Measurements from ENCODE around the gene EFCAB8.
"Not testable (repeated sequence)": the region's sequence is repeated elsewhere in the genome, so short reads cannot be mapped to it uniquely, and the experiment has no call there.

The EFCAB8 gene

DNA sequence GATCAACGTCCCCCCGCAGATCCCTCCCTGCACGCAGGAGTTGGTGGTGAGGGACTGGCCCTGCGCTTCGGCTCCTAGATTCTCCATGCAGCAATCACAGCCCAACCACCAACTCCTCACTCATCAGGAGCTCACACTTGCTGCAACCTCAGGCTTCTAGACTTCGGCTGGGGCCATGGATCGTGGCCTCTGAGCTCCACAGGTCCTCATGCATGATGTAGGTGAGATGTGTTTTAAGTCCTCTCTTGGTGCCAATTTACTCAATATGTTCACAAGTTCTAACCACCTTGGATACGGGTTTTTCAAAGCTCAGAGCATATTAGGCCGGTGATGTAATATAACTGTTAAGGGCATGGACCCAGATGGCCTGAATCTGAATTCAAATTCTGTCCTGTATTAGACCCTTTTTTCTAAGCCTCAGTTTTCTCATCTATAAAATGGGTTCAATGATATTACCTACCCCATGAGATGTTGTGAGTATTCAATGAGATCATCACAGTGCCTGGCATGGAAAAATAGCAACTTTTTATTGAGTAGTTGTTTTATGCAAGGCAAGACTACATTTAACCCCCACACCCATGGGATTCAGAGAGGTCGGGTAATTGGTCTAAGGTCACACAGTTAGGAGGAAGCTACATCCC is 114.5 kb downstream of the EFCAB8 start:
- DNase-seq, result no peak

DNA sequence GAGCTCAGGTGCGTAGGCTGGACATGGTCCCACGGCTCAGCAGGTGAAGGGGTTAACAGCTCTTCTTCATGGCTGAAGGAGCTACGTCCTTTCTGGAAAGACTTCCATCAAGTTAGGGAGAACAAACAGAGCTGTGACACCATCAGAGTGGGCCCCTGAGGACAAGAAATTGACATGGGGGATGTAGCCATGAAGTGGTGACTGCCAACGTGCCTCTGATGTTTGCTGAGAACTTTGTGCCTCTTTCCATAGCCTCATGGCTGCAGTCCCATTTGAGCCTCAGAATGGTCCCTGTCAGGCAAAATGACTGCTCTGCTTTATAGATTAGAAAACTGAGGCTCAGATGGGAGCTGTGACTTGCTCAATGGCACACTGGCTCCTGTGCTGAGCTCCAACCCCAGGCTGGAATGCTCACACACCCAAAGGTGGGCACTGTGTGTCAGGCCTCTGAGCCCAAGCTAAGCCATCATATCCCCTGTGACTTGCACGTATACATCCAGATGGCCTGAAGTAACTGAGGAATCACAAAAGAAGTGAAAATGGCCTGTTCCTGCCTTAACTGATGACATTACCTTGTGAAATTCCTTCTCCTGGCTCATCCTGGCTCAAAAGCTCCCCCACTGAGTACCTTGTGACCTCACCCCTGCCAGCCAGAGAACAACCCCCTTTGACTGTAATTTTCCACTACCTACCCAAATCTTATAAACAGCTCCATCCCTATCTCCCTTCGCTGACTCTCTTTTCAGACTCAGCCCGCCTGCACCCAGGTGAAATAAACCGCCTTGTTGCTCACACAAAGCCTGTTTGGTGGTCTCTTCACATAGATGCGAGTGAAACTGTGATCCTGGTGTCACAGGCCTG is 115.7 kb downstream of the EFCAB8 start:
- not testable (repeated sequence) for DNase-seq

DNA sequence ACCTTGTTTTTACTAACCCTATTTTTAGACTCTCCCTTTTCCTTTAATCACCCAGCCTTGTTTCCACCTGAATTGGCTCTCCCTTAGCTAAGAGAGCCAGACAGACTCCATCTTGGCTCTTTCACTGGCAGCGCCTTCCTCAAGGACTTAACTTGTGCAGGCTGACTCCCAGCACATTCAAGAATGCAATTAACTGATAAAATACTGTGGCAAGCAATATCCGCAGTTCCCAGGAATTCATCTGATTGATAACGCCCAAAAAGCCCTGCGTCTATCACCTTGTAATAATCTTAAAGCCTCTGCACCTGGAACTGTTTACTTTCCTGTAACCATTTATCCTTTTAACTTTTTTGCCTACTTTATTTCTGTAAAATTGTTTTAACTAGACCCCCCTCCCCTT is 116.4 kb downstream of the EFCAB8 start:
- not testable (repeated sequence) for DNase-seq

DNA sequence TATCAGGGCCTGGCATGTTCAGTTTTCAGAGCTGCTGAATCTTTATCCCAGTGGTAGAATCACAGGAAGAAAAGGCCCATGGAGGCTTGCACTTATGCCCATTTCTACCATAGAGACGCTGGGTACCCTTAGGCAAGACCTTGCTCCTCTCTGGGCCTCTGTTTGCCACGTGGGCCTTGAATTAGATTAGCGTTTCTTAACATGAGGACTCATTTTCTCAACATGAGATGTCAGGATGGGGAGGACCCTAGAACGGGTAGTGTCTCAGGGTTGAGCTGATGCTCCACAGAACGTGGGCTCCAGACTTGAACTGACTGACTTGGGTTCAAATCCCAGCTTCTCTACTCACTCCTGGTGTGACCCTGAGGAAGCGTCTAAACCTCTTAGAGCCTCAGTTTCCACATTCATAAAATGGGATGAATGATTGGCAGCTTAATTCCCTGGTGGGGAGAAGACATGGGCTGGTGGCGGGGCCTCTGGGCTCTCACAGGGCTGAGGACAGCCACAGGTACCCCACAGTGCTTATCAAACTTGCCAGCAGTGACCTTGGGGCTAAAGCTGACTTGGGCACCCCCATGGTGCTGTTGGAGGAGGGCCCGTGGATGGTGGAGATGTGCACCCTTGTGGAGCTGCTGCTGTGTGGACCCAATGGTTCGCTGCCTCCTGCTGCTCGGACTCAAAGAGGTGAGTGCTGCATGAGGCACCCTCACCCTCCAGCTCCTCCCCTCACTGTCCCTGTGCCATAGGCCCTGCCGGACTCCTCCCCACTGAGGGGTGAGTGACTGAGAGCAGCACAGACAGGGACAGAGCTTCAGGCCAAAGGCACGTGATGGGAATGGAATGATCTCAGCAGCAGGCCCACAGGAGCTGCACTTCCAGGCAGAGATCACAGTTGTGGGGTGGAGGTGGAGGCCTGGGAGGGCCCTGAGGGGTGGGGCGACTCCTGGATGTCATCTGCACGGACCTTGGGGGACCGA is 117.3 kb downstream of the EFCAB8 start:
- DNase-seq, result no peak

DNA sequence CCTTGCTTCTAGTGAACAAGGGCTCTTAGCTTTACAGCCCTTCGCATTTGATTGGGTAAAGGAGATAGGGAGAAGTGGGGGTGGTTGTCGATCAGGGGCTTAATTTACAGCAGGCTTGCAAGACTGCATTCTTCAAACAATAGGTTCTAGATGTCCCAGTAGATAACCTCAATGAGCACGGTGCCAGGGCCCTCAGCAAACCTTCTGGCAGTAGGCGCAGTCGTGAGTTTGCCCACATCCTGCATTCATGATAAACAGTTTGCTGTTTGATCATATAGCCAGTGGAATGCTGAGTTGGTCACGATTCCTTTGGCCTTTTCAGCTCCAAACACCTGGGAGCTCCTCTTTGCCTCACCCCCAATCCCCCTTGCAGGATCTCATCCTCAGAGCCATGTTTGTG is 118.0 kb downstream of the EFCAB8 start:
- DNase-seq, result no peak

DNA sequence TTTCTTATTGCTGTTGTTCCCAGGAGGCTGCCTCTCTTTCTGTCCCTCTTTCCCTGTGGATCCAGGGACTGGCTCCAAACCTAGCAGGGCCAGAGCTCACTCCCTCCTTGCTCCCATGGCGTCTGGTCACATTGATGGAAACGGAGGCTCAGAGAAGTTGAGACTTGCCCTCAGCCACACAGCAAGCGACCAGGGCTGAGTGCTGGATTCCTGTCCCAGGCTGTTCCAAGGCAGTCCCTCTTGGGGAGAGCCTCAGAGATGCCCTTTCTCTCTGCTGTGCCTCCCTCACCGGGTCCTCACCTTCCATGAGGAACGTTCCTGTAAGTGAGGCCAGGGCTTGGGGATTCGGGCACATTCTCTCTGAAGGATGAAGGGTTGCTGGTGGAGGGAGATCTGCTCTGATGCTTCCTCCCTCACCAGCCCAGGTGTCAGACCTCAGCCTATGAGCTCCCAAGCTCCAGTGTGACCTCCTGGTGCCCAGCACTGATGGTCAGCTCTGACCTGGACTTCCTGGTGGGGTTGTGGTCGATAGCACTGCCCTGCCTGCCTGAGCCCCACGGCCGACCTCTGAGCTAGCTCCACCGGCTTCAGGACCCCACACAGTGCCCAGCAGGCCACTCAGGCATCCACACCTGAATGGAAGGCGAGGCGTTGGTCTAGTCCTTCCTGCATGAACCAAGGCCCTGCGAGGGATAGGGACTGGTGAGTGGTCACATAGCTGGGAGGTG is 118.7 kb downstream of the EFCAB8 start:
- no peak for DNase-seq

DNA sequence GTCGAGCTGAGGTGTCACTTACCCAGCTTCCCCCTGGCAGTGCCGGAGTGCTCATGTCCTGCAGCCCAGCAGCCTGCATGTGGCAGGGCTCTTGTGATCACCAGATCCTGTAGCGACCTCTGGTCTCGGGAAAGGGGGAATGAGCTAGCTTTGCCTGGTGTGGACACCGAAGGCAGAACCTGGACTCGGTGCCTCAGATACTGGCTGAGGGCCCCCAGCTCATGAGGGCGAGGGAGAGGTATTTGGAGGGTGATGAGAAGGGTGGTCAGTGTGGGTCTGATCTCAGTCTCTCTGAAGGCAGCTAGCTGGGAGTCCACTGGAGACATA is 119.2 kb downstream of the EFCAB8 start:
- no peak for DNase-seq

DNA sequence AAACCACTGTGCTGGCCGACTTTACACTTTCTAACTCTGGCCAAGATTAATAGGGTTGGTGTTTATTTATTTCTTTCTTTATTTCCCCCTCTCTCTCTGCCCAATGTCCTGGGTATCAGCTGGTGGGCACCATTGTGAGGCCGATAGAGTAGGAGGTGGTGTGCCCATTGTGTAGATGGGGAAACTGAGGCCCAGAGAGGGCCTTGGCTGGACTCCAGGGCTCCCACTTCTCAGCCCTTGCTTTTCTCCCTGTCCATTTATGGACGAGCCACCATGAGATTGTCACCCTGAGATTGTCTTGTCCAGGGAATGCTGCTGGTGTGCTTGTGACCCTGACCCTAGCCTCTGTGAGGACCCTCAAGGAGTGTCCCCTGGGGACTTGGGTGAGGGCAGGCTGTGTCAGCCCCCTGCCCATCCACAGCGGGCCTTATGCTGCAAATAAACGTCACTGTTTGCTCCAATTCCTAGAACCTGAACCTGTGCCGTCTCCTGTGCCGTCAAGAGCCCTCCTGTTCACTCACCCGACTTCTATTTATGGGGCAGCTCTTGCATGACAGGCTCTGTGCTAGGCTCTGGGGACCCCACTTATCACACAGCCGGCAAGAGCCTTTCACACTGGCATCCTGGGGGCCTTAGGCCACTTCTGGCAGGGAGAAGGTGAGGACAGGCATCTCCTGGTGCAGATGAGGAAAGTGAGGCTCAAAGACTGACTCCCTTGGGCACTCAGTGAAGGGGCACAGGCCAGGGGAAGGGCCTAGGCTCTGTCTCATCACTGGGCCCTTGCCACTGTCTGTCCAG is 120.7 kb downstream of the EFCAB8 start:
- DNase-seq, result peak; percentile 16

DNA sequence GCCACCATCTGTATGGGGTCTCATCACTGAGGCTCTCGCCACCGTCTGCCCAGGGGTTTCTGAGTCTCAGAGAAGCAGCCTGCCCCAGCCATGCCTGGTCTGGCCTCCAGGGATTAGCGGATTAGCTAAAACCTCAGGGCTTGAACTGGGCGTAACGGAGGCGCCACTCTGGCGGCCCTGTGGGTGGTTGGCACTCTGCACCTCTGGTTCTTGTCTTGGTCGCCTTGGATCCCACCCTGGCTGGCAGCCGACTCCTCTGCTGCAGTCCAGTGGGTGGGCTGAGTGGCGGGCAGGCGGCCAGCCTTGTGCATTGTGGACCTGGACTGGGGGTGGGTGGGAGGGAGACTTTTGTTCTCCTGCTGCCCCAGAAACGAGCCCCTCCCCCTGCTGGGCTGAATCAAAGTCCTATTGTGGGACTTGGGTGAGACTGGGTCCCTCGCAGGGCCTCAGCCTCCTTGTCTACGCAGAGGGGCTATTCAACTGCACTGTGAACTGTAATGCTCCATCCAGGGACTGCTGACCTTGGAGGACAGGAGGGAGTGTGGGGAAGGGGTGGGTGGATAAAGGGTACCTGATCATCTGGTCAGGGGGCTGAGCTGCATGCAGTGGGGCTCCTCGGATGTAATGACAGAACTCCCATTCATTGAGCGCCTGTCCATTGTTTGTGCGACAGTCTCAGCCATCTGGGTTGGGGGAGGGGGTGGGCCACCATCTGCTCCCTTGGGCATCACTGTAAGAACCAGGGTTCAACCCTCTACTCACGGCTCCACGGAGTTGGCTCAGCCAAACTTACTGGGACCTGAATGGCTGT is 121.6 kb downstream of the EFCAB8 start:
- no peak for DNase-seq

DNA sequence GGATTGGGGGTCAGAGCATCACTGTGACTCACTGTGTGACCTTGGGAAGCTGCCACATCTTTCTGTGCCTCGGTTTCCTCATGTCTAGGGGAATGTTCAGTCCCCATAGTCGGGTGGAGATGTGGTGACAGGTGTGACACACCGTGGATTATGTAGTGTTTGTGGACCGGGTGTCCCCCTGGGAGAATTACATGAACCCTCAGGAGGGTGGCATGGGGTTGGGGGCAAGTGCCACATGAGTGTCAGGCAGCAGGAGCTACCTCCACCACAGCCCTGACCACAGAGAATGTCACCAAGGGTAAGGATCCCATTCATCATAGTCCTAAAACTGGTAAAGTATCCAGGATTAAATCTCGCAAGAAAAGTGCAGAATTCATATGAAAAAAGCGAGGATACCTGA is 122.3 kb downstream of the EFCAB8 start:
- DNase-seq, result no peak

DNA sequence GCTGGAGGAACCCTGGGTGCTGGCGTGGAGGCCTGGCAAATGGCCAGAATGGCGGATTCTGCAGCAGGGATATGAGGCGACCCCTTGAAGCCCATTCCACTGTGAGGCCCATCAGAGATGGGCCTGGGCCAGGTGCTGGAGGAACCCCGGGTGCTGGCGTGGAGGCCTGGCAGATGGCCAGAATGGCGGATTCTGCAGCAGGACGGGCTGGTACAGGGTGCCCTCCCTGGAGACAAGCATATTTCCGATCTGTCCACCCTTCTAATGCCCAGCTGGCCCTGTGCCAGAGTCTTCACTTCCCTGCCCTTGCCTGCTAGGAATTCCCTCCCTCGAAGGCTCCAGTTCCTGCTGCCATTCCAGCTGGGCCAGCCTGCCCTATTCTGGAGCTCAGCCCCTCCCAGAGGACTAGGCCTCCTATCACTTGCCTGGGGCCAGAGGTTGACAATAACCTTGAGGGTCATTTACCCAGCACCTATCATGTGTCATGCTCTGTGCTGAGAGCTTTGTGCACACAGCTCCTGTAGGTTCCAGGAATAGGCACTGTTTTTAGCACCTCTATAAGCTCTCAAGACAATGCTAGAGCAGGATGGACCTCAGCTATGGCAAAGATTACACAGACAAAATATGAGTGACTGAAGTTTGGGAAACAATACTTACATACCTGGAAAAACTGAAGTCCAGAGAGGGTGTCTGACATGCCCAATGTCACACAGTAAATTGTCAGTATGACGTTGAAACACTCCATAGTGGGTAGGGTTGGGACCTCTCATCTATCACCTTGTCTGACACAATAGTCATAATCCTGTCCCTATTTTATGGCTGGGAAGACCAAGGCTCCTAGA is 124.1 kb downstream of the EFCAB8 start:
- no peak for DNase-seq

DNA sequence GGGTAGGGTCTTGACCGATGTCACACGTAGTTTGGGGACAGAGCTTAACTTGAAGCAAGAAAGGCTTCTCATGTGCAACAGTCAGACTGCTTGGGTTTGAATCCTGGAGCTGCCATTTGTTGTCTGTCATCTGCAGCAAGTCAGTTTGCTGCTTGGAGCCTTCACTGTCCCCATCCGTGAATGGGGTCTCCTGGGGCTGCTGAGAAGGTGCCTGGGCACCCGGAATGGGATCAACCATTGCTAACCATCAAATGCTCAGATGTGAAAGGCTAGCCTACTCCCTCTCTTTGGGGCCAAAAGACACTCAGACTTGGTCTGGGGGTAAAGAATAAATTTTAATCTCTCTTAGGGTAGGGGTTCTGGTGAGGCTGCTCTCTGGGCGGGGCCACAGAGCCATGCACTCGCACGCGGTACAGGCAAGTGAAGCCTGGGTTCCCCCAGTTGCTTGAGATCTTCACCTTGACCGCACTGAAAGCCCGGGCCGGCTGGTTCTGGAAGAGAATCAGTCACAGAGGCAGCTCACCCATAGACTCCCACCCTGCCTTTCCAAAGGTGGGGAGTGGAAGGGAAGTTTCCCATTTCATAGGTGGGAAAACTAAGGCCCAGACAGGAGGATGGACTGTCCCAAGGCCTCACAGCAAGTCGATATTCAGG is 124.9 kb downstream of the EFCAB8 start:
- no peak for DNase-seq

DNA sequence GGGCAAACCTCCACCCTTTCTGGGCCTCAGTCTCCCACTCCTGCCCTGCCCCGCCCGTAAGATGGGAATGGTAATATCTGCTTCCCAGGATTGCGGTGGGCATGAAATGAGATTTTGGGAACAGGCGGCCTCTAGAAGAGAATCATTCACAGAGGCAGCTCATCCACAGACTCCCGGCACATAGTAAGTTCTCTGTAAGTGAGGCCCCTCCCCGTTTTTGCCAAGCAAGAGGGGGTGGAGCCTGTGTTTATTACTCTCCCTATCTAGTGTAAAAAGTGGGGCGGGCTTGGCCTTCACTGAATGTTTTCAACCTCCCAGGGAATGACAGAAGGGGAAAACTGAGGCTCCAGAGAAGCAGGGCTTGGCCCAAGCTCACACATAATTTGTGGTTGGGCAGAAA is 125.5 kb downstream of the EFCAB8 start:
- no peak for DNase-seq

DNA sequence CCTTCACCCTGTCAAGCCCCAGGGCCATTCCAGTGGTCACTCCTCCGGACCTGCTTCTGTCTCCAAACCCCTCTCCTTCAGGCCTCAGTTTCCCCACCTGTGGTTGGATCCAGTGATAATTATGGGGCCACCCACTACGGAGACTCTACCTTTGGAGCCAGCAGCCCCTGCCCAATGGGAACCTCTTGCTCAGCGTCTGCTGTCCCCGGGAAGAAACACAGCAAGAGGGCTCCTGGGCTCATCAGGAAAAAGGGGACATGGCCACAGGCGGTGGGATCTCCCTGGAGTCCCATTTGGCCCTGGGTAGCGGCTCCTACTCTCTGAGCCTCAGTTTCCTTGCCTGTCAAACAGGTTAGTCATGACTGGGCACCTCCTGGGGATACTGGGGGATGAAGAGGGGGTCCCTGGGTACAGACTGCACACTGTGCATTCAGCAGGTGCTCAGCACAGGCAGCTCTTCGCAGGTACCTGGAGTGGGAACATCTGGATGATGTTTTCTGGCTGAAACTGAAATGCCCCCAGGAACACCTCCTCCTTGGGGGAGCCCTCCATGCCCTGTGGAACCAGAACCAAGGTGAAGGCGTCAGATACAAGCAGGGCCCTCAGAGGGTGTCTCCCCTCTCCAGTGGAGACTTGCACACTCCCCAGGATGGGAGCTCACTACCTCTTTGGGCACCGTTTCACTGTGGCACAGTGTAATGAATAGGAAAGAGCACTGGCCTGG is 126.1 kb downstream of the EFCAB8 start:
- no peak for DNase-seq

DNA sequence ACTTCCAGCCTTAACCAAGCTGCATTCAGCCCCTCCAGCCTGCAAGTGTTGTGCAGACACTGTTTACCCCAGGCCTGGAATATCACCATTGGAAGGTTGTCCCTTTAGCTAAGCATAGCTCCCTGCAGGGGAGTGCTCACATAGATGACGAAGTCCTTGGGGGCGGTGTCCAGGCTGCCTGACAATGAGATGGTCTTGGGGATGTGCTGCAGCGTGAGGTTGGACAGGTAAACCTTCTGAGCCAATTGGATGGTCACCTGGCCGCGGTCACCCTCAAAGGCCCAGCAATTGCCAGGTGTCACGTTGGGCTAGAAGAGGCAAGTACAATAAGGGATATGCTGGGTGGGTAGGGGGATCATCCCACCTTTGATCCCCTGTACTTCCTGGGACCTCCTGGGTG is 126.9 kb downstream of the EFCAB8 start:
- DNase-seq, result no peak

DNA sequence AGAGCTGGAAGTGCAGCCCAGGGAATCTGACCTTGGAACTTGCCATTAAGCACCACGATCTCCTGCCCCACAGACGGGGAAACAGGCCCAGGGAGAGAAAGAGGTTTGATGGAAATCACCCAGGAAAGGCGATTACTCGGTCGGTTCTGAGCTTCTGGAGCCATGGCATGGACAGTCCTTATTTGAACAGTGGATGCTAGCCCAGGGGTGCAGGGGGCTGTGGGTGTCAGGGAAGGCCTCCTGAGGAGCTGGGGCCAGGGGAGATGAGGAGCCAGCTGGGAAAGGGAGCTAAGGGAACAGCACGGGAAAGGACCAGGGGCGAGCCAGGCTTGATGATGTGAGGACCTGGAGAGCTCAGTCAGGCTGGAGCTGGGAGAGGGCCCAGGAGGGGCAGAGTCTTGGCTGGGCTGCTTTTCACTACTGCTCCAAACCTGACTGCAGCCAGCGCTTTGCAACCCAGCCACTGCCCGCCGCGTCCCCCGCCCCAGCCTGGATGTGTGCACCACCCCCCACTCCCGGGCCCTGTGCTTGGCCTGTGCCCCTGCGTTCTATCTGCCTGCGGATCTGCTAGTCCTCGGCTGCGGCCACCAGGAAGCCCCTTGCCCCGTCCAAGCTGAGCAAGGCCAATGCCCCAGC is 127.7 kb downstream of the EFCAB8 start:
- no peak for DNase-seq

DNA sequence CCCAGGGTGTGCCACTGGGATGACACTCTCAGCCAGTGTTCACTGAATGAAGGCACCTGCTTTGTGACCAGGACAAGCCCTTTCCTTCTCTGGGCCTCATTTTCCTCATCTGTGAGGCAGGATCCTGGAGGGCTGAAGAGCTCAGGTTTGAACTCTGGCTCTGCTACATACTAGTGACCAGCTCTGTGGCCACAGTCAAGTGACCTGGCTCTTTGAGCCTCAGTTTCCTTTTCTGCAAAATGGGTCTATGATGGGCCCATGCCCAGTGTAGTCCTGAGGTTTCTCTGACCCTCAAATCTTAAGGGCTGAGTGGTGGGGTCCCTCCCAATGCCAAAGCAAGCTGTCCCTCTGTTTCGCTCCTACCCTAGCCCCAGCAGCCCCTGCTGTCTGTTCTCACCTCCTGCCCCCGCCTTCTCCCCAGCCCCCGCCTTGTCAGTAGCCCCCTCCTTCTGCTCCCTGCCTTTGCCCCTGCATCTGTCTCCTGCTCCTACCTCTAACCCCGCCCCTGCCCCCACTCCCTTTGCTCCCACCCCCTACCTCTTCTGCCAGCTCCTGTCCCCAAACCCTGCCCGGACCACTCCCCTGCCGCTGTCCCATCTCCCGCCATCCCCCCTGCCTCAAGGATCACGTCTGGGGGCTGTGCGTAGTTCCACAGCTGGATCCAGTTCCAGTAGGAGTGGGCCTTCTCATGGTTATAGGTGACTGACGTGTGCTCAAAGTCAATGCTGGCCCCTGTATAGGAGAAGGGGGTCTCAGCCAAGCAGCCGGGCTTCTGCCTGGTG is 128.5 kb downstream of the EFCAB8 start:
- DNase-seq, result no peak
